Measurements from ENCODE around the gene EYA2.
A peak's percentile ranks its signal among the peaks of the same experiment; 100 is the strongest.

EYA2 gene

GRCh38 chr20:46977204-46977603 is 82.6 kb downstream of the EYA2 start:
- DNase-seq (ENCODE audit: low read depth in 1 of 2, low spot score in 1 of 2), result no peak

- DNase-seq (ENCODE audit: low read depth in 1 of 2, low spot score in 1 of 2), result no peak
Observed at GRCh38 chr20:46977909-46978588, 83.4 kb downstream of the EYA2 start.

GRCh38 chr20:46978951-46979491 is 84.4 kb downstream of the EYA2 start:
- no peak for DNase-seq (ENCODE audit: low read depth in 1 of 2, low spot score in 1 of 2)

- DNase-seq (ENCODE audit: low read depth in 1 of 2, low spot score in 1 of 2), result no peak
Observed at GRCh38 chr20:46979603-46980241, 85.1 kb downstream of the EYA2 start.

- no peak for DNase-seq (ENCODE audit: low read depth in 1 of 2, low spot score in 1 of 2)
Observed at GRCh38 chr20:46981184-46981583, 86.5 kb downstream of the EYA2 start.

- DNase-seq (ENCODE audit: low read depth in 1 of 2, low spot score in 1 of 2), result no peak
Observed at GRCh38 chr20:46983466-46983865, 88.8 kb downstream of the EYA2 start.

GRCh38 chr20:46984405-46984804 is 89.8 kb downstream of the EYA2 start:
- DNase-seq (ENCODE audit: low read depth in 1 of 2, low spot score in 1 of 2), result no peak

- no peak for DNase-seq (ENCODE audit: low read depth in 1 of 2, low spot score in 1 of 2)
Observed at GRCh38 chr20:46985250-46985649, 90.6 kb downstream of the EYA2 start.

GRCh38 chr20:46985671-46986070 is 91.0 kb downstream of the EYA2 start:
- DNase-seq (ENCODE audit: low read depth in 1 of 2, low spot score in 1 of 2), result no peak

GRCh38 chr20:46987001-46987400 is 92.4 kb downstream of the EYA2 start:
- no peak for DNase-seq (ENCODE audit: low read depth in 1 of 2, low spot score in 1 of 2)

GRCh38 chr20:46990017-46990595 is 95.5 kb downstream of the EYA2 start:
- no peak for DNase-seq (ENCODE audit: low read depth in 1 of 2, low spot score in 1 of 2)

GRCh38 chr20:46990596-46991104 is 96.0 kb downstream of the EYA2 start:
- no peak for DNase-seq (ENCODE audit: low read depth in 1 of 2, low spot score in 1 of 2)

- DNase-seq (ENCODE audit: low read depth in 1 of 2, low spot score in 1 of 2), result no peak
Observed at GRCh38 chr20:46991168-46991567, 96.5 kb downstream of the EYA2 start.

- DNase-seq (ENCODE audit: low read depth in 1 of 2, low spot score in 1 of 2), result no peak
Observed at GRCh38 chr20:46991880-46992639, 97.4 kb downstream of the EYA2 start.

GRCh38 chr20:46992640-46993035 is 98.0 kb downstream of the EYA2 start:
- no peak for DNase-seq (ENCODE audit: low read depth in 1 of 2, low spot score in 1 of 2)

GRCh38 chr20:46993465-46994095 is 98.9 kb downstream of the EYA2 start:
- DNase-seq (ENCODE audit: low read depth in 1 of 2, low spot score in 1 of 2), result no peak

- DNase-seq (ENCODE audit: low read depth in 1 of 2, low spot score in 1 of 2), result peak; percentile 8 to 58
Observed at GRCh38 chr20:46994341-46994740, 99.7 kb downstream of the EYA2 start.

- no peak for DNase-seq (ENCODE audit: low read depth in 1 of 2, low spot score in 1 of 2)
Observed at GRCh38 chr20:46995561-46996142, 101.0 kb downstream of the EYA2 start.

- DNase-seq (ENCODE audit: low read depth in 1 of 2, low spot score in 1 of 2), result no peak
Observed at GRCh38 chr20:46997187-46997586, 102.5 kb downstream of the EYA2 start.

GRCh38 chr20:46998477-46999240 is 104.0 kb downstream of the EYA2 start:
- no peak for DNase-seq (ENCODE audit: low read depth in 1 of 2, low spot score in 1 of 2)

Data from activated CD4-positive, alpha-beta T cell treated with anti-CD3 and anti-CD28 coated beads, Interleukin-2, amount 50 U/mL, for 24 hours (primary cell).